HepG2 (cell line): ENCODE measurements around the gene B4GALT2. TPM values are rescaled to one million over a fixed set of nuclear protein-coding genes. Genes with fewer than 3 reads are reported as not detected.

Source experiments
- ATF7 ChIP-seq, 2 experiments: fragments of 450-650 bp in 1 of 2; sonication (generic) in 1 of 2; formaldehyde crosslinking in 1 of 2; IDR thresholded peaks; 2 replicates each; pipeline versions ENCODE4 v1.4.0 to v1.6.1; 2016 to 2020; ENCODE audit warnings: antibody characterized with exemption in 1 of 2, mild to moderate bottlenecking in 1 of 2, missing genetic modification reagents in 1 of 2
- HDAC1 ChIP-seq: sonication (generic); formaldehyde crosslinking; IDR thresholded peaks from 2 replicates; pipeline ENCODE4 v1.5.1; 2020; ENCODE audit warnings: mild to moderate bottlenecking, missing genetic modification reagents
- HMG20B ChIP-seq: conservative IDR thresholded peaks from 2 replicates; pipeline ENCODE4 v1.6.1; 2016; ENCODE audit warnings: missing genetic modification reagents, missing compliant biosample characterization
- MED13 ChIP-seq: sonication (generic); formaldehyde crosslinking; IDR thresholded peaks from 2 replicates; pipeline ENCODE4 v1.5.0; 2020; ENCODE audit warnings: missing genetic modification reagents
- MYPOP ChIP-seq: sonication (generic); formaldehyde crosslinking; IDR thresholded peaks from 2 replicates; pipeline ENCODE4 v1.8.1; 2023; ENCODE audit warnings: mild to moderate bottlenecking, moderate library complexity, missing genetic modification reagents
- NFE2L1 ChIP-seq: sonication (generic); formaldehyde crosslinking; IDR thresholded peaks from 2 replicates; pipeline ENCODE4 v1.4.0; 2020; ENCODE audit warnings: missing genetic modification reagents, mild to moderate bottlenecking, borderline replicate concordance
- NFIC ChIP-seq: IDR thresholded peaks from 2 replicates; pipeline ENCODE4 v1.6.1; 2012; ENCODE audit warnings: mild to moderate bottlenecking, low read length, inconsistent platforms
- NFYC ChIP-seq: IDR thresholded peaks from 2 replicates; pipeline ENCODE4 v1.6.1; 2016; ENCODE audit warnings: missing genetic modification reagents, missing compliant biosample characterization
- PBX3 ChIP-seq: sonication (generic); formaldehyde crosslinking; IDR thresholded peaks from 2 replicates; pipeline ENCODE4 v1.8.1; 2023; ENCODE audit warnings: missing genetic modification reagents, inconsistent platforms, borderline replicate concordance
- PHF21A ChIP-seq: sonication (generic); formaldehyde crosslinking; IDR thresholded peaks from 2 replicates; pipeline ENCODE4 v1.5.0; 2020; ENCODE audit warnings: mild to moderate bottlenecking, missing genetic modification reagents
- PLSCR1 ChIP-seq: sonication (generic); formaldehyde crosslinking; IDR thresholded peaks from 2 replicates; pipeline ENCODE4 v1.5.0; 2020; ENCODE audit warnings: missing genetic modification reagents, mild to moderate bottlenecking, borderline replicate concordance
- POGZ ChIP-seq: sonication (generic); formaldehyde crosslinking; IDR thresholded peaks from 2 replicates; pipeline ENCODE4 v1.4.0; 2020; ENCODE audit warnings: mild to moderate bottlenecking, missing genetic modification reagents
- YY1 ChIP-seq: IDR thresholded peaks from 2 replicates; pipeline ENCODE4 v1.6.1; 2011; ENCODE audit warnings: low read length, low read depth, moderate library complexity, mild to moderate bottlenecking; ENCODE audit not compliant: insufficient read depth, insufficient replicate concordance
- ZBTB43 ChIP-seq: sonication (generic); formaldehyde crosslinking; conservative IDR thresholded peaks from 2 replicates; pipeline ENCODE4 v1.4.0; 2020; ENCODE audit warnings: missing genetic modification reagents
- ZFX ChIP-seq: sonication (generic); formaldehyde crosslinking; IDR thresholded peaks from 2 replicates; pipeline ENCODE4 v1.4.0; 2020; ENCODE audit warnings: mild to moderate bottlenecking, low read depth, missing genetic modification reagents, moderate library complexity
- ZKSCAN5 ChIP-seq: sonication (generic); formaldehyde crosslinking; IDR thresholded peaks from 2 replicates; pipeline ENCODE4 v1.5.1; 2020; ENCODE audit warnings: mild to moderate bottlenecking, missing genetic modification reagents
- ZNF276 ChIP-seq: sonication (generic); formaldehyde crosslinking; IDR thresholded peaks from 2 replicates; pipeline ENCODE4 v1.4.0; 2020; ENCODE audit warnings: mild to moderate bottlenecking, low read depth, missing genetic modification reagents
- ZNF326 ChIP-seq: sonication (generic); formaldehyde crosslinking; IDR thresholded peaks from 2 replicates; pipeline ENCODE4 v1.4.0; 2020; ENCODE audit warnings: missing genetic modification reagents, borderline replicate concordance
- ZNF784 ChIP-seq: sonication (generic); formaldehyde crosslinking; IDR thresholded peaks from 2 replicates; pipeline ENCODE4 v1.5.1; 2020; ENCODE audit warnings: missing genetic modification reagents, mild to moderate bottlenecking, borderline replicate concordance
- ZNF878 ChIP-seq: sonication (generic); formaldehyde crosslinking; IDR thresholded peaks from 2 replicates; pipeline ENCODE4 v1.8.1; 2023; ENCODE audit warnings: mild to moderate bottlenecking, missing genetic modification reagents, moderate library complexity
- polyA plus RNA-seq, 8 experiments: library from polyadenylated mRNA; depleted of rRNA in 3 of 8; stranded (reverse) in 7 of 8; unstranded in 1 of 8; fragments of >200 nt; fragmentation: Illumina TruSeq in 4 of 8; extraction: Trizol in 4 of 8; gene quantifications; 2 replicates each; pipeline versions ENCODE4 v1.2.1 to v1.2.3, GENCODE V29; 2011 to 2016; ENCODE audit warnings: low read depth in 4 of 8, missing spikeins in 1 of 8, mixed read lengths in 1 of 8; ENCODE audit not compliant: insufficient read depth in 1 of 8
- total RNA-seq, 5 experiments: library from RNA; depleted of rRNA; stranded (reverse); fragments of >200 nt; fragmentation: Illumina TruSeq; extraction: Trizol; gene quantifications; 2 replicates each; pipeline ENCODE4 v1.2.3, GENCODE V29; 2016; ENCODE audit warnings: low read depth in 1 of 5

Gene B4GALT2
- total and polyA plus RNA-seq, 2 of the 13 experiments (the other 11 are each of a cell fraction or from before 2014, with no cell fraction given): 41.9 to 78.0 TPM

- TF ChIP-seq ZFX (CRISPR knock-in tag) (peak; percentile 91), YY1 (no peak), MED13 (CRISPR knock-in tag) (no peak), PLSCR1 (no peak), ZNF784 (CRISPR knock-in tag) (no peak), ZKSCAN5 (CRISPR knock-in tag) (no peak), NFE2L1 (CRISPR knock-in tag) (no peak), ZBTB43 (no peak), NFYC (no peak), PHF21A (CRISPR knock-in tag) (0 out of 2 replicates have a peak, but pooled peaks have one; percentile 41), ZNF878 (CRISPR knock-in tag) (no peak; the same call in 1 of the 2 replicates), POGZ (no peak), HMG20B (CRISPR knock-in tag) (0 out of 2 replicates have a peak, but pooled peaks have one; percentile 18), NFIC (0 out of 2 replicates have a peak, but pooled peaks have one; percentile 14), HDAC1 (CRISPR knock-in tag) (peak; percentile 27; the same call in 1 of the 2 replicates), ZNF276 (CRISPR knock-in tag) (peak; percentile 42; the same call in 1 of the 2 replicates), ZNF326 (CRISPR knock-in tag) (no peak), ATF7 (IDR thresholded peaks at IDR 0.05) (no peak), ATF7 (CRISPR knock-in tag; IDR thresholded peaks at IDR 0.05) (no peak), PBX3 (CRISPR knock-in tag) (no peak), MYPOP (CRISPR knock-in tag) (0 out of 2 replicates have a peak, but pooled peaks have one; percentile 33)
These were observed 52.5 kb downstream of the B4GALT2 start, which contains the start of gene SLC6A9 (continued) for GRCh38 chr1:44031252-44032169.
